Cardiac muscle cell (in vitro differentiated cells and primary cell): ENCODE data around the gene SRPX2. TPM values are rescaled to one million over a fixed set of nuclear protein-coding genes. Genes with fewer than 3 reads are reported as not detected.

Experiments
- DNase-seq, 2 donors: peaks; one replicate each; pipeline versions ENCODE4 v3.0.0 to v3.0.0-alpha.2; 2010 to 2017; ENCODE audit warnings: low read depth in 1 of 2, low spot score in 1 of 2
- H3K27ac ChIP-seq: fragments of 200-600 bp; sonication (generic); 2 replicates; pipeline ENCODE4 v1.5.1; 2016
- H3K27me3 ChIP-seq: fragments of 200-600 bp; sonication (generic); 2 replicates; pipeline ENCODE4 v1.6.0; 2016; ENCODE audit warnings: control low read depth
- H3K36me3 ChIP-seq: fragments of 200-600 bp; sonication (generic); 2 replicates; pipeline ENCODE4 v1.5.1; 2016; ENCODE audit warnings: control low read depth
- H3K4me1 ChIP-seq: fragments of 200-600 bp; sonication (generic); 2 replicates; pipeline ENCODE4 v1.8.1; 2017; ENCODE audit warnings: low read depth, mild to moderate bottlenecking, mixed run types
- H3K4me3 ChIP-seq: fragments of 200-600 bp; sonication (generic); 2 replicates; pipeline ENCODE4 v1.5.1; 2016; ENCODE audit warnings: mild to moderate bottlenecking
- H3K9me3 ChIP-seq: fragments of 200-600 bp; sonication (generic); 2 replicates; pipeline ENCODE4 v1.5.1; 2017; ENCODE audit warnings: low read depth, mild to moderate bottlenecking, control low read depth
- CTCF ChIP-seq: IDR thresholded peaks from 2 replicates; pipeline ENCODE4 v1.5.1; 2012; ENCODE audit warnings: low read depth, mild to moderate bottlenecking, low read length
- polyA plus RNA-seq: library from polyadenylated mRNA; unstranded; fragments of >200 nt; fragmentation: Nextera tagmentation; extraction: Ambion mirVana; gene quantifications from 2 replicates; pipeline ENCODE4 v1.2.1, GENCODE V29; 2016
- total RNA-seq: library from RNA; depleted of rRNA; stranded (reverse); fragments of >200 nt; gene quantifications from 2 replicates; pipeline ENCODE4 v1.2.3, GENCODE V29; 2016

The SRPX2 gene
- total and polyA plus RNA-seq, 2 experiments from 2014 or later = 0.03 to 1.9 TPM

- peak overlapping the region; percentile 61 for H3K4me3 ChIP-seq
- no peak overlapping the region for H3K27ac ChIP-seq
- peaks cover 8% of the 10 kb centered on the region for H3K36me3 ChIP-seq
- no peaks in the 10 kb centered on the region for H3K27me3 ChIP-seq
- no peak for TF ChIP-seq CTCF
- H3K9me3 ChIP-seq = no peaks in the 10 kb centered on the region
- H3K4me1 ChIP-seq = peaks cover 4% of the 10 kb centered on the region
- no peak for DNase-seq
Measured at GRCh38 chrX:100635040-100635439, 9.0 kb upstream of the SRPX2 start.

DNA sequence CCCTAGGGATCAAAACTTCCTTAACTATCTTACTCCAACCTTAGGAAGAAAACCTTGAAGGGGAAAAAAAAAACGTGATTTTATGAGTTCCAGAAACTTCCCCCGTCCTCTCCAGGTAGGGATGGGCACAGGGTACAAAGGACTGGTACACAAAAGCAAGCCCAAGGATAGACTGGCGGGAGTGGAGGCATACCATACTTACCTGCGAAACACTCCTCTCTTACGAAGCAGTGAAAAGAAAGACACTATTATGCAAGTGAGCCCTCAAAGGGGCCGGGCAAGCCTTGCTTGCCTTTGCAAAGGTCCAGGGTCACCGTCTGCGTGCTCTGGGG is 8.0 kb upstream of the SRPX2 start:
- Histone ChIP-seq H3K27ac (peak overlapping the region; percentile 83), H3K4me3 (peak overlapping the region; percentile 61)
- TF ChIP-seq CTCF = no peak

GRCh38 chrX:100636321-100636991 is 7.5 kb upstream of the SRPX2 start, which contains the start of gene TSPAN6:
Gene TSPAN6 (minus strand): TSS chrX:100636806. CDS start chrX:100636694, 112 bp downstream.
- H3K36me3 ChIP-seq = peaks cover 8% of the 10 kb centered on the region
- peak; percentile 56 for TF ChIP-seq CTCF
- no peaks in the 10 kb centered on the region for H3K9me3 ChIP-seq
- H3K27me3 ChIP-seq = no peaks in the 10 kb centered on the region
- peak within 1 kb of the TSS; percentile 83 for H3K27ac ChIP-seq
- DNase-seq = peak; percentile 92
- peak within 1 kb of the TSS; percentile 61 for H3K4me3 ChIP-seq
- H3K4me1 ChIP-seq = peaks cover 4% of the 10 kb centered on the region

More for the DNA sequence above, 8.0 kb upstream of the SRPX2 start:
- Histone ChIP-seq H3K36me3 (peaks cover 8% of the 10 kb centered on the region), H3K27me3 (no peaks in the 10 kb centered on the region), H3K4me1 (peaks cover 4% of the 10 kb centered on the region), H3K9me3 (no peaks in the 10 kb centered on the region)
- DNase-seq = no peak

DNA sequence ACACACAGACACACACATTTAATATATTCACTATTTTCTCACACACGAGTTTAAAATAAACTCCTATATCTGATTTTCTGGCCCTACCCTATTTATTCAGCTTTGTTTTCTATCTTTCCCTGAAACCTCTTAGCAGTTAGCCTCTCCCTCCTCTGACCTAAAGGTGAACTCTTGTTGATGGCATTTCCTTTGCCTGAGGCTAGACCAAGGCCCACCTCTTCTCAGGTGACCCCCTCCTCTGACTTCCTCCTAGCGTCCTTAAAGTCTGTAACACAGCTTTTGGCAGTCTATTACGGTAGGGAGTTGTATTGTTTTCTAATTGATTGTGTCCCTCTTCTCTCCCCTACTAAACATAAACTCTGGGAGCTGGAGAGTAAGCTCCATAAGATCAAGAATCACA is 1.7 kb upstream of the SRPX2 start:
- no peaks in the 10 kb centered on the region for H3K9me3 ChIP-seq
- H3K36me3 ChIP-seq = no peaks in the 10 kb centered on the region
- no peak for DNase-seq
- no peaks in the 10 kb centered on the region for H3K27me3 ChIP-seq
- no peak overlapping the region for H3K27ac ChIP-seq
- no peaks in the 10 kb centered on the region for H3K4me1 ChIP-seq
- H3K4me3 ChIP-seq = no peak overlapping the region
- no peak for TF ChIP-seq CTCF

GRCh38 chrX:100643212-100643611 is 787 bp upstream of the SRPX2 start:
- no peaks in the 10 kb centered on the region for H3K36me3 ChIP-seq
- no peak overlapping the region for H3K27ac ChIP-seq
- DNase-seq = no peak

More at GRCh38 chrX:100643212-100643611, 787 bp upstream of the SRPX2 start:
- H3K4me3 ChIP-seq = no peak overlapping the region
- H3K9me3 ChIP-seq = no peaks in the 10 kb centered on the region
- no peaks in the 10 kb centered on the region for H3K4me1 ChIP-seq
- no peak for TF ChIP-seq CTCF
- no peaks in the 10 kb centered on the region for H3K27me3 ChIP-seq
